Measurements from ENCODE around the gene SLC6A12.

- TF ChIP-seq ESRRG (CRISPR knock-in tag; IDR thresholded peaks at IDR 0.05) (no peak), RARB (CRISPR knock-in tag; IDR thresholded peaks at IDR 0.05) (no peak), ZFP3 (CRISPR knock-in tag; IDR thresholded peaks at IDR 0.05) (no peak), TSHZ2 (CRISPR knock-in tag; IDR thresholded peaks at IDR 0.05) (no peak)
Observed at GRCh38 chr12:224330-224729, 10.4 kb upstream of the SLC6A12 start.
